Keratinocyte (primary cell): ENCODE measurements around the gene PCDHGC5. TPM values are rescaled to one million over a fixed set of nuclear protein-coding genes. Genes with fewer than 3 reads are reported as not detected.

Experiments
- DNase-seq: peaks from one replicate; pipeline ENCODE4 v3.0.0-alpha.2; 2011; ENCODE audit warnings: low read depth, missing footprints, low spot score
- FAIRE-seq: peaks from 2 replicates; lab custom pipeline; 2011; peaks lifted over from hg19 to GRCh38; lab: Jason Lieb, UNC
- H2AFZ ChIP-seq: 2 replicates; pipeline ENCODE4 v1.6.0; 2012; ENCODE audit warnings: low read length, control low read depth, inconsistent platforms; ENCODE audit not compliant: control insufficient read depth
- H3K27ac ChIP-seq: 2 replicates; pipeline ENCODE4 v1.5.1; 2011; ENCODE audit warnings: low read length; ENCODE audit not compliant: control insufficient read depth, insufficient read depth
- H3K27me3 ChIP-seq: 3 replicates; pipeline ENCODE4 v1.6.0; 2011; ENCODE audit warnings: low read length; ENCODE audit not compliant: control insufficient read depth, insufficient read depth; ENCODE audit errors: extremely low read depth
- H3K36me3 ChIP-seq, 2 experiments: 2 replicates in 1 of 2; 3 replicates in 1 of 2; pipeline ENCODE4 v1.5.1; 2011; ENCODE audit warnings: low read length in 2 of 2, mild to moderate bottlenecking in 1 of 2; ENCODE audit not compliant: control insufficient read depth in 2 of 2, insufficient read depth in 2 of 2; ENCODE audit errors: extremely low read depth in 1 of 2
- H3K4me1 ChIP-seq: 3 replicates; pipeline ENCODE4 v1.5.1; 2011; ENCODE audit warnings: low read length; ENCODE audit not compliant: control insufficient read depth, insufficient read depth; ENCODE audit errors: extremely low read depth
- H3K4me2 ChIP-seq: 3 replicates; pipeline ENCODE4 v1.6.0; 2011; ENCODE audit warnings: low read depth, low read length; ENCODE audit not compliant: control insufficient read depth, insufficient read depth; ENCODE audit errors: extremely low read depth
- H3K4me3 ChIP-seq, 3 experiments: fragments of 200-600 bp in 1 of 3; sonication (generic) in 1 of 3; 2 replicates in 2 of 3; 3 replicates in 1 of 3; pipeline ENCODE4 v1.5.1; 2011 to 2016; ENCODE audit warnings: low read length in 3 of 3, mild to moderate bottlenecking in 3 of 3, control low read depth in 2 of 3, inconsistent platforms in 1 of 3, low read depth in 1 of 3, mixed read lengths in 1 of 3, mixed run types in 1 of 3, moderate library complexity in 1 of 3; ENCODE audit not compliant: control insufficient read depth in 2 of 3, insufficient read depth in 2 of 3; ENCODE audit errors: extremely low read depth in 1 of 3
- H3K79me2 ChIP-seq: 2 replicates; pipeline ENCODE4 v1.6.0; 2012; ENCODE audit warnings: low read length; ENCODE audit not compliant: control insufficient read depth, insufficient read depth
- H3K9ac ChIP-seq: 3 replicates; pipeline ENCODE4 v1.6.0; 2011; ENCODE audit warnings: low read length; ENCODE audit not compliant: control insufficient read depth, insufficient read depth; ENCODE audit errors: extremely low read depth
- H3K9me1 ChIP-seq: 3 replicates; pipeline ENCODE4 v1.6.0; 2011; ENCODE audit warnings: low read length; ENCODE audit not compliant: control insufficient read depth, insufficient read depth; ENCODE audit errors: extremely low read depth
- H3K9me3 ChIP-seq: 2 replicates; pipeline ENCODE4 v1.5.1; 2012; ENCODE audit warnings: low read depth, low read length; ENCODE audit not compliant: control insufficient read depth
- H4K20me1 ChIP-seq: 3 replicates; pipeline ENCODE4 v1.6.0; 2011; ENCODE audit warnings: low read length; ENCODE audit not compliant: control insufficient read depth, insufficient read depth; ENCODE audit errors: extremely low read depth
- EZH2 ChIP-seq: IDR thresholded peaks from one replicate; pipeline ENCODE4 v1.6.1; 2012; ENCODE audit warnings: inconsistent platforms, mild to moderate bottlenecking, low read length, moderate library complexity
- dilution Hi-C: fragments of 300-500 bp; cut with MboI; formaldehyde crosslinking; loops from one replicate; pipeline ENCODE4 v1.7.0; 2020; ENCODE audit warnings: low sequenced_read_pairs; ENCODE audit not compliant: extremely low pct_ligation_motif_present
- polyA plus RNA-seq, 5 experiments: library from polyadenylated mRNA; depleted of rRNA in 3 of 5; stranded (reverse) in 3 of 5; stranded (forward) in 1 of 5; unstranded in 1 of 5; fragments of >200 nt; gene quantifications; 1 replicate in 1 of 5; 2 replicates in 3 of 5; 3 replicates in 1 of 5; pipeline versions ENCODE4 v1.2.1 to v1.2.3, GENCODE V29; 2011 to 2012; ENCODE audit warnings: missing spikeins in 2 of 5, low read depth in 1 of 5, low replicate concordance in 1 of 5
- TF ChIP-seq, protein P1 (sequence below), 3 experiments: IDR thresholded peaks in 1 of 3; conservative IDR thresholded peaks in 1 of 3; optimal IDR thresholded peaks in 1 of 3; 2 replicates in 2 of 3; 3 replicates in 1 of 3; pipeline versions ENCODE3 to v1.5.1; 2011; ENCODE audit warnings: low read length in 3 of 3, mild to moderate bottlenecking in 3 of 3, moderate library complexity in 2 of 3, control low read depth in 1 of 3, inconsistent platforms in 1 of 3; ENCODE audit not compliant: insufficient read depth in 2 of 3; ENCODE audit errors: extremely low read depth in 1 of 3

Gene PCDHGC5
- polyA plus RNA-seq, 1 donor (not counting 4 experiments of a cell fraction or from before 2014, with no cell fraction given) = 0.77 TPM

GRCh38 chr5:141510160-141510559, 21.3 kb downstream of the PCDHGC5 start:
- Histone ChIP-seq H3K36me3 (peaks cover 3 to 14% of the 10 kb centered on the region in 2 experiments), H3K27me3 (no peaks in the 10 kb centered on the region), H3K4me3 (no peak overlapping the region), H3K9me3 (no peaks in the 10 kb centered on the region), H3K4me2 (no peak overlapping the region), H4K20me1 (no peaks in the 10 kb centered on the region), H2AFZ (no peak overlapping the region), H3K4me1 (peaks cover 38% of the 10 kb centered on the region), H3K9ac (no peak overlapping the region), H3K79me2 (no peaks in the 10 kb centered on the region), H3K27ac (no peak overlapping the region), H3K9me1 (no peaks in the 10 kb centered on the region)
- FAIRE-seq (no peak), DNase-seq (no peak)
- dilution Hi-C loops = no loop called here
- TF ChIP-seq, protein P1, sequence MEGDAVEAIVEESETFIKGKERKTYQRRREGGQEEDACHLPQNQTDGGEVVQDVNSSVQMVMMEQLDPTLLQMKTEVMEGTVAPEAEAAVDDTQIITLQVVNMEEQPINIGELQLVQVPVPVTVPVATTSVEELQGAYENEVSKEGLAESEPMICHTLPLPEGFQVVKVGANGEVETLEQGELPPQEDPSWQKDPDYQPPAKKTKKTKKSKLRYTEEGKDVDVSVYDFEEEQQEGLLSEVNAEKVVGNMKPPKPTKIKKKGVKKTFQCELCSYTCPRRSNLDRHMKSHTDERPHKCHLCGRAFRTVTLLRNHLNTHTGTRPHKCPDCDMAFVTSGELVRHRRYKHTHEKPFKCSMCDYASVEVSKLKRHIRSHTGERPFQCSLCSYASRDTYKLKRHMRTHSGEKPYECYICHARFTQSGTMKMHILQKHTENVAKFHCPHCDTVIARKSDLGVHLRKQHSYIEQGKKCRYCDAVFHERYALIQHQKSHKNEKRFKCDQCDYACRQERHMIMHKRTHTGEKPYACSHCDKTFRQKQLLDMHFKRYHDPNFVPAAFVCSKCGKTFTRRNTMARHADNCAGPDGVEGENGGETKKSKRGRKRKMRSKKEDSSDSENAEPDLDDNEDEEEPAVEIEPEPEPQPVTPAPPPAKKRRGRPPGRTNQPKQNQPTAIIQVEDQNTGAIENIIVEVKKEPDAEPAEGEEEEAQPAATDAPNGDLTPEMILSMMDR (optimal IDR thresholded peaks at IDR 0.05 in 1 of 3, IDR thresholded peaks at IDR 0.05 in 1 of 3, conservative IDR thresholded peaks at IDR 0.05 in 1 of 3; ENCODE audit: extremely low read depth in 1 of 3, insufficient read depth in 2 of 3, low read length in 3 of 3) = no peak

GRCh38 chr5:141510850-141511601, 22.1 kb downstream of the PCDHGC5 start:
- H3K4me3 ChIP-seq = no peak overlapping the region
- DNase-seq (no peak), FAIRE-seq (no peak)
- H3K27ac ChIP-seq = no peak overlapping the region
- no peaks in the 10 kb centered on the region for H3K79me2 ChIP-seq
- no peak overlapping the region for H3K4me2 ChIP-seq
- H3K9me1 ChIP-seq = no peaks in the 10 kb centered on the region
- H3K9me3 ChIP-seq = no peaks in the 10 kb centered on the region
- no peak overlapping the region for H2AFZ ChIP-seq
- no peaks in the 10 kb centered on the region for H3K27me3 ChIP-seq
- peaks cover 39% of the 10 kb centered on the region for H3K4me1 ChIP-seq
- TF ChIP-seq, protein P1 (optimal IDR thresholded peaks at IDR 0.05 in 1 of 3, IDR thresholded peaks at IDR 0.05 in 1 of 3, conservative IDR thresholded peaks at IDR 0.05 in 1 of 3; ENCODE audit: extremely low read depth in 1 of 3, insufficient read depth in 2 of 3, low read length in 3 of 3) = no peak
- TF ChIP-seq EZH2 = no peak
- dilution Hi-C loops = no loop called here
- H4K20me1 ChIP-seq = no peaks in the 10 kb centered on the region
- no peak overlapping the region for H3K9ac ChIP-seq
- H3K36me3 ChIP-seq = peaks cover 9% of the 10 kb centered on the region in 2 experiments
